Hindlimb muscle (tissue), 1 donor: ENCODE measurements around the gene RASL10A. TPM values are rescaled to one million over a fixed set of nuclear protein-coding genes. Genes with fewer than 3 reads are reported as not detected.
"Not testable (repeated sequence)": the region's sequence is repeated elsewhere in the genome, so short reads cannot be mapped to it uniquely, and the experiment has no call there.

Source experiments
- DNase-seq: peaks from one replicate; pipeline ENCODE4 v3.0.0-alpha.2; 2013
- polyA plus RNA-seq: library from polyadenylated mRNA; unstranded; fragments of 120-200 nt; gene quantifications from one replicate; pipeline ENCODE4 v1.2.1, GENCODE V29; 2013; ENCODE audit not compliant: insufficient read length

The RASL10A gene, protein sequence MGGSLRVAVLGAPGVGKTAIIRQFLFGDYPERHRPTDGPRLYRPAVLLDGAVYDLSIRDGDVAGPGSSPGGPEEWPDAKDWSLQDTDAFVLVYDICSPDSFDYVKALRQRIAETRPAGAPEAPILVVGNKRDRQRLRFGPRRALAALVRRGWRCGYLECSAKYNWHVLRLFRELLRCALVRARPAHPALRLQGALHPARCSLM
- 1.7 TPM for polyA plus RNA-seq

- no peak for DNase-seq
Observed at GRCh38 chr22:29315286-29316140, at the start of gene RASL10A. Gene RASL10A (minus strand): TSS chr22:29315697. CDS start chr22:29315246, 451 bp downstream.

DNA sequence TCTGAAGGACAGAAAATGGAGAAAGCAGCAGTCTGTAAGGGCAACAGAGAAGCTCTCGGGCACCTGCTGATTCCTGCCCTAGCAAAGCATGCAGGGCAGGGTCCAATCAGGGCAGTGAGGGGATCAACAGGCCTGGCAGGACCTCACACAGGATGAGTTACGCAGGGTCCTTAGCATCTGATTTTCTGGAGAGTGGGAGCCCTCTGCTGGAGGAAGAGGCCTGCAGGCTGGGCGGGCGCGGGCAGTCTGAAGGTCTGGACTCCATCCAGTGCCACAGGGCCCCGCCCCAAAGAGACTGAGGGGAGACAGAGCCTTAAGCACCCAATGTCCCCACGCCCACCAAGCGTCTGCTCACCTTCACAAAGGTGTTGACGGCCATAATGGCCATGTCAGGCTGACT lies 44.0 kb upstream of the RASL10A start:
- no peak for DNase-seq

DNA sequence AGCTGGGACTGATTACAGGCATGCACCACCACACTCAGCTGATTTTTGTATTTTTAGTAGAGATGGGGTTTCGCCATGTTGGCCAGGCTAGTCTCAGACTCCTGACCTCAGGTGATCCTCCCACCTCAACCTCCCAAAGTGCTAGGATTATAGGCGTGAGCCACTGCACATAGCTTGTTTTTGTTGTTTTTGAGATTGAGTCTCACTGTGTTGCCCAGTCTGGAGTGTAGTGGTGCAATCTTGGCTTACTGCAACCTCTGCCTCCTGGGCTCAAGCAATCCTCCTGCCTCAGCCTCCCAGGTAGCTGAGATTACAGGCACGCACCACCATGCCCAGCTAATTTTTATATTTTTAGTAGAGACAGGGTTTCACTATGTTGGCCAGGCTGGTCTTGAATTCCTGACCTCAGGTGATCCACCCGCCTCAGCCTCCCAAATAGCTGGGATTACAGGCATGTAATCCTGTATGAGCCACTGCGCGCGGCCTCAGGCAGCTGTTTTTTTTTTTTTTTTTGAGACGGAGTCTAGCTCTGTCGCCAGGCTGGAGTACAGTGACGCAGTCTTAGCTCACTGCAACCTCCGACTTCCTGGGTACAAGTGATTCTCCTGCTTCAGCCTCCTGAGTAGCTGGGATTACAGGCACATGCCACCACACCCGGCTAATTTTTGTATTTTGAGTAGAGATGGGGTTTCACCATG lies 41.8 kb upstream of the RASL10A start:
- DNase-seq = not testable (repeated sequence)

DNA sequence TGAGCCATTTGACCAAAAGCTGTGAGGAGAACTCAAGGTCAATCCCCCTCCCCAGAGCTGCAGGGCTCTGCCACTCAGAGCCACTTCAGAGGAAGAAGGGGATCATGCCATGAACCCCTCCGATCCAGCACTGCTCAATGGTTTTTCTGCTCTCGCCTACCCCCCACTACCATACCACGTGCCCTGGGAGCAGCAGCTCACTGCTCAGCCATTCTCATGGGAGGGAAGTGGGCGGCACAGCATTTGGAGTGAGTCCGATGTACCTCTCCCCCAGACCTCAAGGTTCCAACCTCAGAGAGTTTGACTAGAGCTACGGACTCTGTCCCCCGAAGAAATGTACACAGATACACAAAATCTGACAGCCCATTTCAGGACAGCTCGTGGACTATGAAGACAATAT lies 38.4 kb upstream of the RASL10A start:
- DNase-seq = no peak

DNA sequence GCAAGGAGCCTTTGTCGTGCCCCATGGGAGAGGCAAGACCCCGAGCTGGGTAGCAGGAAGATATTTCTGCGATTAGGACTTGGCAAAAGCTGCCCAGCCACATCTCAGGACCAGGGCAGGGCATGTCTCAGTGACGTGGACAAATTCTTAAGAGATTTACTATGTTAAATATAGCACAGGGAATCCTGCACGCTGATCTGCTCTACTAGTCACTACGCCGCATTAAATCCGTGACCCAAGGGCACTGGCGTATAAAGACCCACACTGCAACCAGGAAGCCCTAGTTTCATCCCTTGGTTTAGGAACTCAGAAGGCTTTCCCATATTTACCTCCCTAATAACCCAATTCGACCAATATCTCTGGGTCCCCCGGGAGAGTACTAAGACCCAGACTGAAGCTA lies 37.8 kb upstream of the RASL10A start:
- DNase-seq = no peak

DNA sequence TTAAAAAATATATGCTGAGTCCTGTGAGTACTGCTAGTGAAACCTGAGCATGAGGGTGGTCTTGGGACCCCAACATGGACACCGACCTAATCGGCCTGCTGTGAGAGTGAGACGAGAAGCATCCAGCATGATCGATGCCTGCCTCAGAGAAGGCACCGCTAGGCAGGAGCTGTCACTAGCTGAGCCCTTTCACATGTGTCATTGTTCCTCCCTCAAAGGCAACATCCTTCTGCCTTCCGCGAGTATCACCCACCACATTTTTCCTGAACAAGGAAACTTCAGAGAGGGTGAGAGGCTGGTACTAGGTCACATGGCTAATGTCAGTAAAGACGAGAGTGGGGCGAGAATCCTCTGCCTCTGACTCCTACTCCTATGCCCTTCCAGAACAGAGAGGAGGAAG lies 37.3 kb upstream of the RASL10A start:
- DNase-seq = no peak

- no peak for DNase-seq
Observed at GRCh38 chr22:29351891-29352290, 36.4 kb upstream of the RASL10A start.

DNA sequence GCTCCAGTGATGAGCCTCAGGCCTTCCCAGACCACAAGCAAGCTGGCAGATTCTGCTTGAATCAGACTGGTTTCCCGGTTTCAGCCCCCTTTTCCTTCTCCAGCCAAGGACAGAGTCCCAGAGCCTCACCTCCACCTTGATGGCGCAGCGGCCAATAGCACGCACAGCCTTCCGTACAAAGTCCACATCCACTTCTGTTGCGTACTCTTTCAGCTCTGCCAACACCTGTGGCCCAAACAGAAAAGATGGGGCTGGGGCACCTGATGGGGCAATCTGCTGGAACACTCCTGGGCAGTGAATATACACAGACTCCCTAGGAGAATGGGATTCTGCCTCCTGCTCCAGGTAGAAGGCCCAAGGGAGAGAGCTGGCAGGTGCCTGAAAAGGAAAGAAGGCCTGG lies 35.5 kb upstream of the RASL10A start:
- DNase-seq = no peak

- no peak for DNase-seq
Observed at GRCh38 chr22:29348956-29349355, 33.5 kb upstream of the RASL10A start.

GRCh38 chr22:29348041-29348440 lies 32.5 kb upstream of the RASL10A start:
- DNase-seq = no peak

GRCh38 chr22:29346659-29347058 lies 31.2 kb upstream of the RASL10A start:
- no peak for DNase-seq

GRCh38 chr22:29345932-29346331 lies 30.4 kb upstream of the RASL10A start:
- DNase-seq = no peak

DNA sequence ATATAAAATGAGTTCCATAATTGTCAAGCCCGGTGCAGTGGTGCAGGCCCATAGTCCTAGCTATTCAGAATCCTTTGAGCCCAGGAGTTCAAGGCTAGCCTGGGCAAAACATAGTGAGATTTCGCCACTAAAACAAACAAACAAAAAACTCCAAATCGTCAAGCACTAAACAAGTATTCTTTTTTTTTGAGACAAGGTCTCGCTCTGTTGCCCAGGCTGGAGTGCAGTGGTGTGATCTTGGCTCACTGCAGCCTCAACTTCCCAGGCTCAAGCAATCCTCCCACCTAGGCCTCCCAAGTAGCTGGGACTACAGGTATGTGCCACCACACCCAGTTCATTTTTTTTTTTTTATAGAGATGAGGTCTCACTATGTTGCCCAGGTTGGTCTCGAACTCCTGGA lies 29.4 kb upstream of the RASL10A start:
- not testable (repeated sequence) for DNase-seq

- peak; percentile 60 for DNase-seq
Observed at GRCh38 chr22:29344137-29344536, 28.6 kb upstream of the RASL10A start.

DNA sequence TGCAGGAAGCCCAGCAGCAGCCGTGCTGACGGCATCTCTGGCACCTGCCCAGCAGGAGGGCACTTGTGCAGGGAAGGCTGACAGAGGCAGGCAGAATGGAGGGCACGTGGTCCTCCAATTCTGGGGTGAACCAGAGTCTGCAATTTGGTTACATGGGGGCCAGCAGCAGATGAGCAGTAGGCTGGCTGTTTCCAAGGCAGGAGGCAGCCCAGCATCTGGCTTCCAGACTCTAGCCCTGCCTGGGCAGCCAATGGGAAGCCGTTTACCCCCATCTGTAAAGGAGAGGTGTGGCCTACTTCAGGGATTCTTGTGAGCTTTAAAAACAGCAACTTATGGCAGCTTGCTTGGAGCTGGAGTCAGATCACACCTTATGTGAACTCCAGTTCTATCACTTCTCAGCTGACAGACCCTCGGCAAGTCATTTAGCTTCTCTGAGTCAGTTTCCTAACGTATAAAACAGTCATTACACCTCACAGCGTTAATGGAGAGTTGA lies 27.9 kb upstream of the RASL10A start:
- no peak for DNase-seq

GRCh38 chr22:29342577-29343312 lies 27.2 kb upstream of the RASL10A start:
- DNase-seq = no peak

DNA sequence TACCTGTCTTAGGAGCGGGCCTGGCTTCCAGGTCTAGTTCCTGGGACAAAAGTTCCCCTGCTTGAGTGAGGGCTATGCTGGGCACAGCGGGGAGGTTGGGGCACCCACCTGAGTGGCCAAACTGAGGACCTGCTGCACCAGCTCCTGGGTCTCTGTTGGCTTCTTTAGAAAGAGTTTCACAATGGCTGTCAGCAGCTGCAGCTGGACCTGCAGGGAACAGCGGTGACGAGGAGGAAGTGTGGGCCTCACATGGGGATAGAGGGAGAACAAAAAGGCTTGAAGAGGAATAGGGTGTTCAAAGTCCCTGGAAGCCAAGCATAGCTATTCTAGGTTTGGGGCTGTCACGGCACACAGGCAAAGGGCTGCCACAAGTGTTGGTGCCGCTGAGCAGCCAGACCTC lies 26.7 kb upstream of the RASL10A start:
- no peak for DNase-seq

GRCh38 chr22:29341849-29342127 lies 26.3 kb upstream of the RASL10A start:
- DNase-seq = no peak

GRCh38 chr22:29341056-29341848 lies 25.8 kb upstream of the RASL10A start:
- no peak for DNase-seq

- no peak for DNase-seq
Observed at GRCh38 chr22:29340566-29340965, 25.1 kb upstream of the RASL10A start.

GRCh38 chr22:29339381-29340235 lies 24.1 kb upstream of the RASL10A start:
- no peak for DNase-seq
